NK-92 treated with Interleukin-12 subunit alpha and Interleukin-12 subunit beta, amount 100 ng/mL, for 24 hours (cell line): ENCODE results near the gene CYP4X1.
"Not testable (repeated sequence)": the region's sequence is repeated elsewhere in the genome, so short reads cannot be mapped to it uniquely, and the experiment has no call there.

Experiments used
- DNase-seq: peaks from one replicate; lab custom pipeline; 2025; lab: John Stamatoyannopoulos, UW

CYP4X1 gene

GRCh38 chr1:47023268-47024140, at the start of gene CYP4X1:
Gene CYP4X1 (plus strand): TSS chr1:47023669. CDS start chr1:47023818, 149 bp downstream.
- DNase-seq: no peak

DNA sequence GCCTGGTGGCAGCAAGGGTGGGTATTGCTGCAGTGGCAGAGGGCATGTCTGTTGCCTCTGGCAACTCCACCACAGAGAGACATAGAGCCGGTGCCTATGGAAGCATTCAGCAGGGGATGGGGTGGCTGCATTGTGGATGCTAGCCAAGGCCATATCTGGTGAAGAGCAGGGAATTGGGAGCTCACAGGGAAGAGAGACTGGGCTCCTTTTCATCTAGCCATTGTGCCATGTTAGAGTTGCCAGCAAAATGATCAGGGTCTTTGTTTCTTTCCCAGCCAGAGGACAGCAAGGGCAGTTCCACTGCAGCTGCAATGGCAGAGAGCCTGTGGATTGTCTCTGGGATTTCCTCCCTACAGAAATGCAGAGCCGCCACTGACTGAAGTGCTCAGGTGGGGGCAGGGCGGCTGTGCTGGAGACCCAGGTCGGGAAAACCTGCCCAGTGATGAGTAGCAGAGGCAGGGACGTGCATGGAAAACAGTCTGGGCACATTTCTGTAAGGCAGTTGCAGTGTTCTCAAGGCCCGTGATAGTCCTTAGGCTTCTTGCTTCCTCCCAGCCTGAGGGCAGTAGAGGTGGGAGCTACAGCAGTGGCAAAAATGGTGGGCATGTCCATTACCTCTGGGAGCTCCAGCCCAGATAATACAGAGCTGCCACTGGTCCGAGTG, 40.2 kb upstream of the CYP4X1 start:
- DNase-seq: no peak

DNA sequence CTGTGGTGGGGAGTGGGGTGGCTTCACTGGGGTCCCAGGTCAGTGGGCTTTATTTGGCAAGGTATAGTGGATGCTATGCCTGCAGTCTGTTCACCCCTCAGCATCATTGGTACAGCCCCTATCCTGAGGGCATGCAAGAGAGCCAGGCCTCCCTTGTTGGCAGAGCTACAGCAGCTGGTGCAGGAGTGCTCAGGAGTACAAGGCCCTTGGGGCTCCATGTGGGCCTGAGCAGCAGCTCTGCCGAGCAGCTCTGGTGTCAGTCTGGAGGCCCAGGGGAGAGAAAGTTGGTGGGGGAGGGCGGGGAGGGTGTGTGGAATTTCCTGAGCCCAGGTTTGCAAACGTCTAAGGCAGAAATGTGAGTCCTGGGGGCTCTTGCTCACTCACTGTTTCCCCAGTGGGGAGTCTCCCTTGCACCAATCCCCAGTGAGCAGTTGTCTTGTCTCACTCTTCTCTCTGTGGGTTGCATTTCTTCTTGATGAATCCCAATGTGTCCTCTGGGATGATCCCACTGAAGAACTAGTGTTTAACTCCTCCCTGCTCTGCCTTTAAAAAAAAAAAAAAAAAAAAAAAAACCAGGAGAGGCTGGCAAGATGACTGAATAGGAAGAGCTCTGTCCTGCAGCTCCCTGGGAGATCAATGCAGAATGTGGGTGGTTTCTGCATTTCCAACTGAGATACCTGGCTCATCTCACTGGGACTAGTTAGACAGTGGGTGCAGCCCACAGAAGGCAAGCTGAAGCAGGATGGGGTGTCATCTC, 39.5 kb upstream of the CYP4X1 start:
- no peak for DNase-seq

DNA sequence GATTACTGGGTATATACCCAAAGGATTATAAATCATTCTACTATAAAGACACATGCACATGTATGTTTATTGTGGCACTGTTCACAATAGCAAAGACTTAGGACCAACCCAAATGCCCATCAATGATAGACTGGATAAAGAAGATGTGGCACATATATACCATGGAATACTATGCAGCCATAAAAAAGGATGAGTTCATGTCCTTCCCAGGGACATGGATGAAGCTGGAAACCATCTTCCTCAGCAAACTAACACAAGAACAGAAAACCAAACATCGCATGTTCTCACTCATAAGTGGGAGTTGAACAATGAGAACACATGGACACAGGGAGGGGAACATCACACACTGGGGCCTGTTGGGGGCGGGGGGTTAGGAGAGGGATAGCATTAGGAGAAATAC, 32.9 kb upstream of the CYP4X1 start:
- not testable (repeated sequence) for DNase-seq

DNA sequence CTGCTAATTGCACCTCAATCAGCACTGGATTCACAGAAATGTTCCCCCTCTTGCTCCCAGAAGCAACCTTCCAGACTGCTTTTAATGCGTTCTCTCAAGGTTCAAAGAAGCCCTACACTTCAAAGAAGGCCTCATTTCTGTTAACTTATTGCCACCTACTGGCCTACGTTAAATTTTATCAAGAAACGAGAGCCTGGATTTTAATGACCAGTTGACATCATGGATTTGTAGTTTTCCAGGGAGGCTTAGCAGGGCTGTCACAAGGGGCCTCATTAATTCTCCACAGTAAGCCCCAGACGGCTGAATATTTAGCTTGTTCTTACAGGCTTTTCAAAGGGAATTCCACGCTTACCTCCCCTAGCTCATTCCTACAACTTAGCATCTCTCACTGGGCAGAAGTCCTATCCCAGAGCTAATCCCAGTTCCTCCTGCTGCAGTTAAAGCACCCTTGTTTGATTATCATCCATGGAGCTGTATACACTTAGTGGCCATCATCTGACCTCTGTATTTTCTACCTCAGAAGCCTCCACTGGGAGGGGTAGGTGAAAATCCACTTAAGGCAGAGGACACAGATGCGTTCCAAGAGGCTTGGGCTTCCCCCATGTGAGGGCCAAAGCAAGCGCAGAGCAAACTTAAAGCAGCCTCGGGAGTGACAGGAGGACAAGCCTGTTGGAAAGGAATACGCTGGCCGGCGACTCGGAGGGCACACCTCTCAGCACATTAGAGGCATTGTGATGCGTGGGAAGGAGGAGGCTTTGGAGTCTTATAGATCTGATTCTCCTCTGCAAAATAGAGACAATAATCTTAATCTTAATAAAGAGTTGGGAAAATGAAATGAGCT, 32.2 kb upstream of the CYP4X1 start:
- no peak for DNase-seq

DNA sequence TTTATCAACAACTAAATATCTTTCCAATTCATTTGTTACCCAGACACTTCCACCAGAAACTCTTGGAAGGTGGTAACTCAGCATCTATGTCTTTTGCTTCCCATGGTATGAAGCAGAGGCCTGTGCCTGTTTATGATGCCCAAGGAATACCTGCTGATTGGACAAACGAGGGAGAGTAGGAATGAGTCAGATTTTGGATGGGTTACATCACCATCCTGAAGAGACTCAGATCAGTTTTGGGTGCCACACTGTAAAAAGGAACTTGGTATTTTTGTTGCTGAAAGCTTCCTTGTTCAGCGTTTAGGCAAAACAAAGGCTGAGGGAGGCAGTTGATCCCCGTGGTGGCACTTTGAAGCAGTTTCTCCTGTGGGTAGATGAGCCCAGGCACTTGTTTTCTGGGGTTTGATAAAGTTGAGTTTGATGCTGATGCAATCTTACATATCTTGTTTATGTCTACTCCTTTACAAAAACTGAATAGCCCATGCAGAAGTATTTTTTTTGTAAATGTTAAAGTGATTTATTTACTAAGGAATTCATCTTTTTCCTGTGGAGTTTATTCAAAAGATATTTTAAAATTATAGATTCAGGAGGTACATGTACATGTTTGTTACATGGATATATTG, 26.7 kb upstream of the CYP4X1 start:
- no peak for DNase-seq

- no peak for DNase-seq
Observed at GRCh38 chr1:47002211-47002610, 21.3 kb upstream of the CYP4X1 start.

GRCh38 chr1:47003896-47004403, 19.5 kb upstream of the CYP4X1 start:
- DNase-seq: no peak

DNA sequence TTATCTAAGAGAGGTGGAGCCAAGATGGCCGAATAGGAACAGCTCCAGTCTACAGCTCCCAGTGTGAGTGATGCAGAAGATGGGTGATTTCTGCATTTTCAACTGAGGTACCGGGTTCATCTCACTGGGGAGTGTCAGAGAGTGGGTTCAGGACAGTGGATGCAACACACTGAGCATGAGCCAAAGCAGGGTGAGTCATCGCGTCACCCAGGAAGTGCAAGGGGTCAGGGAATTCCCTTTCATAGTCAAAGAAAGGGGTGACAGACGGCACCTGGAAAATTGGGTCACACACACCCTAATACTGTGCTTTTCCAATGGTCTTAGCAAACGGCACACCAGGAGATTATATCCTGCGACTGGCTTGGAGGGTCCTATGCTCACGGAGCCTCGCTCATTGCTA, 17.0 kb upstream of the CYP4X1 start:
- peak; percentile 6 for DNase-seq

DNA sequence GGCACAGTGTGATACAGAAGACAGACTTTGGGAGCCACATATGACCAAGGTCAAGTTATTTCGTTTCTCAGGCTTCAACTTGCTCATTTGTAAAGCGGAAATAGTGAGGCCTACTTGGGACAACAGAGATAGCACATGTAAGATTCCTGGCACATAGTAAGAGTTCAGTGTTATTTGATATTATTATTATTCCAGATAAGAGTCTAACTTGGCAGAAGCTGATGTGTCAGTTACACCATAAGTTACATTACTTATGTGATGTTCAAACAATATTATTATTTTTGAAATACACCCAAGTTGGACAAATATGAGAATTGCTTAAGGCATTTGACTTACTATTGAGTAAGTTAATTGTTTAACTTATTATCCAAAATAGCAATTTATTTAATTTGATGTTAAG, 10.2 kb upstream of the CYP4X1 start:
- DNase-seq: no peak

GRCh38 chr1:47021070-47021469, 2.4 kb upstream of the CYP4X1 start:
- no peak for DNase-seq

- no peak for DNase-seq
Observed at GRCh38 chr1:47024141-47024801, 802 bp downstream of the CYP4X1 start.

DNA sequence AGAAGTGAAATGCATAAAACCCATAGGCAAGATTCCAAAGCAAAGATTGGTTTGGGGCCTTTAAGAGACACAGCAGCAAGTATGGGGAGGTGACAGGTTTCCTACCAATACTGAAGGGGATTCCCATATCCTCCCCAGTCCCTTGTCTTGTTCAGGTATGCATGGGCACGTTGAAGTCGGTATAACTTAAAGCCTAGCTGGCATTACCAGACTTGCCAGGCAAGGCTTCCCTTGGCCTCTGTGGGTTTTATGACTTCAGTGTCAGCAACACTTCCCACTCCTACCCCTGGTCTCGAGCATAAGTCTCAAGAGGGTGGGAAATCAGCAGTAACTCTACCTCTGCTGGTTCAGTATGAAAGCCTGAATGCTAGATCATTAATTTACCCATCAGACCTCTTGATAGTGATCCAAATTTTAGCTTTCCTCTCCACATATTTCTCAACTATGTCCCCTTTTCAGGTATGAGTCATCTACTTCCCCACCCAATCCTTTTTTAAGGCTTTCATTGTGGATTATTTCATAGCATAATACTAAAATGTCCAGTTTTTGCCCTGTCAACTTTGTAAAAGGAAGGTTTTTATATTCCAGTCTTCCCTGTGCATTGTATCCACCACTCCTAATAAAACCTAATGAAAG, 6.8 kb downstream of the CYP4X1 start:
- no peak for DNase-seq

GRCh38 chr1:47031059-47031458, 7.6 kb downstream of the CYP4X1 start:
- DNase-seq: no peak

- DNase-seq: no peak
Observed at GRCh38 chr1:47031585-47031984, 8.1 kb downstream of the CYP4X1 start.

- DNase-seq: no peak
Observed at GRCh38 chr1:47036764-47037163, 13.3 kb downstream of the CYP4X1 start.

GRCh38 chr1:47059376-47059775, 35.9 kb downstream of the CYP4X1 start:
- DNase-seq: no peak

DNA sequence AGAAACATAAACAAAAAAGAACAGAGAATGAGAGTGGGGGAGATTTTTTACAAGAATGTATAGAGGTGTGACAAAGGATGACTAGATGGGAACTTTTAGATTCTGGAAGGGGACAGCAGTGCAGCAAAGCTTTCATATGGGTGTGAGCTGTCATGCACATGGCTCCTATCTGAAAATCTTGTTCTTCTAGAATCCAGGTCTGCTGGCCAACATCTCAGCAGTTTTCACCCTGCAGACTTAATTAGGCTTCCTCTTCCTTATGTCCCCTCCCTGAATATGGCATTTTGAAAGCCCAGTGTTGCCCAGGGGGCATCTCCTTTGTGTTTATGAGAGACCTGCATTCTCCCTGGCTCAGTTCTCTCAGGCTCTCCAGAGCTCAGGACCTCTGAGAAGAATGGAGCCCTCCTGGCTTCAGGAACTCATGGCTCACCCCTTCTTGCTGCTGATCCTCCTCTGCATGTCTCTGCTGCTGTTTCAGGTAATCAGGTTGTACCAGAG, 43.7 kb downstream of the CYP4X1 start, which contains the start of gene CYP4Z1:
CYP4Z1 (plus strand) TSS at position 135 of the 498 bp plus-strand sequence; CDS start at position 395, 260 bp downstream.
- no peak for DNase-seq

DNA sequence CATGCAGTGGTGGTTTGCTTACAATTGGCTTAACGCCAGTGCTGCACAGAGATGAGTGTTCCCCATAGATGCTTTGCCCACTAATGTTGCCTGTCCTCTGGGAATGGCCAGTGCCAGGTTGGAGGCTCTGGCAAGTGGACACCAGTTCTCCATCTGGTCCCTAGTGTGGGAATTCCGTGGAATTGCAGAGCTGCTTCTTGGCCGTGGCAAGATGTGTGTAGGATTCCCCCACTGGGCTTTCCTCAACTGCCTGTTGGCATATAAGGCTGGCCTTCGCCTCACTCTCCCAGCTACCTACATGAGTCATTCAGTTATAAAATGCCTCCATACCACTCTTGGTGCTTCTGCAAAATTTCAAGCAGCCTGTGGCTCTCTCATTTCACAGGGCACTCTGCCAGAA, 45.6 kb downstream of the CYP4X1 start:
- not testable (repeated sequence) for DNase-seq

GRCh38 chr1:47069509-47069908, 46.0 kb downstream of the CYP4X1 start:
- DNase-seq: not testable (repeated sequence)
